Stimulated activated CD8-positive, alpha-beta memory T cell treated with anti-CD3 and anti-CD28 coated beads, Interleukin-7, amount 100 ng/mL, for 1 hour (primary cell): ENCODE results near the gene FKBP8.

Experiments used
- DNase-seq, 2 donors: peaks; one replicate each; pipeline ENCODE4 v3.0.0-alpha.2; 2020; ENCODE audit warnings: low read depth in 2 of 2

Gene FKBP8

GRCh38 chr19:18483119-18483890, 60.1 kb downstream of the FKBP8 start:
- DNase-seq: no peak
